C4-2B (cell line): ENCODE data around the gene KRTAP20-3.

Experiments used
- H3K27ac ChIP-seq: fragments of 450-650 bp; 2 replicates; pipeline ENCODE4 v1.5.1; 2017
- ZFX ChIP-seq: fragments of 450-650 bp; IDR thresholded peaks from 2 replicates; pipeline ENCODE4 v1.6.1; 2017
- TF ChIP-seq, protein P1 (sequence below): fragments of 450-650 bp; conservative IDR thresholded peaks from 2 replicates; pipeline ENCODE4 v1.5.1; 2017; ENCODE audit warnings: mild to moderate bottlenecking

KRTAP20-3 gene

DNA sequence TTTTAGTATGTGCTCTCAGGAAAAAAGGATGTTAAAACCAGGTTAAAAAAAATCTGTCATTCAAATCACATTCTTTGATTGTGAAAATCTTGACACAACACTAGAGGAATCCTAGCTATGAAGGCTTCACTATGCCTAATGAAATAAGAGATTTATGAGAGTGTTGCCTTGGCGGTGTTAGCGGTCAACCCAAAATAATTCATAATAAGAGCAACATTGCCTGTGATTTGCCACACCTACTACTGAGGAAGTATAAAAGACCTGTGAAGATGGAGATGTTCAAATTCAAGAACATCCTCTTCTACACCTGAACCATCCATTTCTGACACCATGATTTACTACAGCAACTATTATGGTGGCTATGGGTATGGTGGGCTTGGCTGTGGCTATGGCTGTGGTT is 26.5 kb upstream of the KRTAP20-3 start, which contains the start of gene KRTAP20-1:
Gene KRTAP20-1, plus strand, starts transcription at position 301 of the 400 bp plus-strand sequence. Its CDS starts 30 bp downstream, at position 331.
- TF ChIP-seq, protein P1, sequence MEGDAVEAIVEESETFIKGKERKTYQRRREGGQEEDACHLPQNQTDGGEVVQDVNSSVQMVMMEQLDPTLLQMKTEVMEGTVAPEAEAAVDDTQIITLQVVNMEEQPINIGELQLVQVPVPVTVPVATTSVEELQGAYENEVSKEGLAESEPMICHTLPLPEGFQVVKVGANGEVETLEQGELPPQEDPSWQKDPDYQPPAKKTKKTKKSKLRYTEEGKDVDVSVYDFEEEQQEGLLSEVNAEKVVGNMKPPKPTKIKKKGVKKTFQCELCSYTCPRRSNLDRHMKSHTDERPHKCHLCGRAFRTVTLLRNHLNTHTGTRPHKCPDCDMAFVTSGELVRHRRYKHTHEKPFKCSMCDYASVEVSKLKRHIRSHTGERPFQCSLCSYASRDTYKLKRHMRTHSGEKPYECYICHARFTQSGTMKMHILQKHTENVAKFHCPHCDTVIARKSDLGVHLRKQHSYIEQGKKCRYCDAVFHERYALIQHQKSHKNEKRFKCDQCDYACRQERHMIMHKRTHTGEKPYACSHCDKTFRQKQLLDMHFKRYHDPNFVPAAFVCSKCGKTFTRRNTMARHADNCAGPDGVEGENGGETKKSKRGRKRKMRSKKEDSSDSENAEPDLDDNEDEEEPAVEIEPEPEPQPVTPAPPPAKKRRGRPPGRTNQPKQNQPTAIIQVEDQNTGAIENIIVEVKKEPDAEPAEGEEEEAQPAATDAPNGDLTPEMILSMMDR = no peak
- no peak for TF ChIP-seq ZFX
- no peak within 1 kb of the TSS for H3K27ac ChIP-seq

DNA sequence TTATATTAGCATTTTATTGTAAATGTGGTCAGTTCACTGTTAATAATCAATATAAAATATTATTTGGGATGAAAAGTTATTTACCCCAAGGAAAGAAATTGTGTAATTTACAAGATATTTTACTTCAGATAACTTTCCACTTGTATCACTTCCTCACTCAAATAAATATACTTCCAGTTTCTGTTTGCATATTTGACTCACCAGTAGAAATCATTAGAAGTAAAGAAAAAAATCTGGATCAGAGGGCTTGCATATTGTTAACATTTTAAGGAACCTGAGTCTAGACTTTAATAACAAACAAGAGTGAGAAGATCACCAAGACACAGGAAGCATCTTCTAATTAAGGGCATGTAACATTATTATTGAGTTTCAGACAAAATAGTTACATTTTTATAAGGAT is 22.6 kb upstream of the KRTAP20-3 start:
- TF ChIP-seq, protein P1 = no peak
- TF ChIP-seq ZFX = no peak
- H3K27ac ChIP-seq = no peak overlapping the region

DNA sequence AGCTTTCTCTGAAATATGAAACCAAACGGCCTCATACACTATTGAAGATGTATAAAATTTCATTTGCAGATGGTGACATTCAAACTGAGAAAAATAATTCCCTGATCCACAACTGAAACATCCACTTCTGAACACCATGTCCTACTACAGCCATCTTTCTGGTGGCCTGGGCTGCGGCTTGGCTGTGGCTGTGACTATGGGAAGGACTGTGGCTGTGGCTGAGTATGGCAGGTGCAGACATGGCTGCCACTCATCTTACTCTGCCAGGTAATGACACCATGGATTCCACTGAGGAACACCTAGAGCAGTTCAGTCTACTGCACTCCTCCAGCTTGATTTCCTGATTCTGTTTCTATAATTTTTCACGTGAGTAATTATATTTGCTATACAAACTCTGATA is 22.1 kb upstream of the KRTAP20-3 start, which contains the start of gene KRTAP20-4:
Gene KRTAP20-4, plus strand, starts transcription at position 106 of the 400 bp plus-strand sequence.
- no peak within 1 kb of the TSS for H3K27ac ChIP-seq
- TF ChIP-seq ZFX = no peak
- TF ChIP-seq, protein P1 = no peak

DNA sequence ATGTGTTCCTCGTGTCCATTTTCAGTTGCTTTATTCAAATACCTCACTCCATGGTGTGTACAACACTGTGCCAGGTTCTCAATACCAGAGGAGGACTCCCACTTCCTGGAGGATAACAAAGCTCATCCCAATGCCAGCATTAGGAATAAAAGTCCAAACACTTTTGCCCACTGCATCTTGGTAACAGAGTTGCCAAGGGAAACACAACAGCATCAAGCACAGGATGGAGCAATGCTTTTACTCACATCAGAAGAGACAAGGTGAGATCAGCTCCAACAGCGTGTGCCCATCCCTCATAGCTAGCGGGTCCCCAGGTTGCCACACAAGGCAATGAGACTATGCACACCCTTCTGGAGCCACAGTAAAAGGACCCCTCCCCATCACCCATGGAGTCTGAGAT is 19.3 kb upstream of the KRTAP20-3 start:
- no peak overlapping the region for H3K27ac ChIP-seq
- TF ChIP-seq, protein P1 = no peak
- TF ChIP-seq ZFX = no peak

DNA sequence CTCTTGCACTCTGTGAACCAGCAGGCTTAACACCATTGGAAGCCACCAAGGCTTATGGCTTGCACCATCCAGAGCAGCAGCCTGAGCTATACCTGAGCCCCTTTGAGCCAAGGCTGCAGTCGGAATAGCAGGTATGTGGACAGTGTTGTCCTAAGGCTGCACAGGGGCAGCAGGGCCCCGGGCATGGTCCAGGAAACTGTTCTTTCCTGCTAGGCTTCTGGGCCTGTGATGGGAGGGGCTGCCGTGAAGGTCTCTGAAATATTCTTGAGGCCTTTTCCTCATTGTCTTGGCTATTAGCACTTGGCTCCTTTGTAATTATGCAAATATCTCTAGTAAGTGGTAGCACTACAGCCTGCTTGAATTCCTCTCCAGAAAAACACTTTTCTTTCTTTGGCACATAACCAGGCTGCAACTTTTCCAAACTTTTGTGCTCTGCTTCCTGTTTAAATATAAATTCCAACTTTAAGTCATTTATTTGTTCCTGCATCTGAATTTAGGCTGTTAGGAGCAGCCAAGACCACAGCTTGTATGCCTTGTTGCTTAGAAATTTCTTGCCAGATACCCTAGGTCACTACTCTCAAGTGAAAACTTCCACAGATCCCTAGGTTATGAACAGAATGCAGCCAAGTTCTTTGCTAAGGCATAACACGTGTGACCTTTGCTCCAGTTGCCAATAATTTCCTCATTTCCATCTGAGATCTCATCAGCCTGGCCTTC is 17.1 kb upstream of the KRTAP20-3 start:
- no peak overlapping the region for H3K27ac ChIP-seq
- TF ChIP-seq, protein P1 = no peak
- no peak for TF ChIP-seq ZFX

DNA sequence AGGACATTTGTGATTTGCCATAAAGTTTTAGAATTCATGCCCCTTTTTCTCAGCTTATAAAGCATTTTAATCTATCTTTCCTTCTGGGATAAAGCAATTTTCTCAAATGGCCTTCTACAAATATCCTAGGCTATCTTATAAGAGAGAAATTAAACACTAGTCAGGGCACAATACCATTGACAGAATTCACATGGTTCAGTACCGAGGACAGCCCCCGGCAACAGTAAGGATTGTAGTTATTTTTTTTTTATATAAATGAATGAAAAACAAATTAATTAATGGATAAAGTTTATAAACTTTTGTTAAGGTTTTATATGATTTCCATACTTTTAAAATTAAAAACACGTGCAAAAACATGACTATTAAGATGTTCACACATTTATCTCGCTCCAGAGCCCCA is 14.6 kb upstream of the KRTAP20-3 start:
- TF ChIP-seq, protein P1 = no peak
- no peak for TF ChIP-seq ZFX
- H3K27ac ChIP-seq = no peak overlapping the region

DNA sequence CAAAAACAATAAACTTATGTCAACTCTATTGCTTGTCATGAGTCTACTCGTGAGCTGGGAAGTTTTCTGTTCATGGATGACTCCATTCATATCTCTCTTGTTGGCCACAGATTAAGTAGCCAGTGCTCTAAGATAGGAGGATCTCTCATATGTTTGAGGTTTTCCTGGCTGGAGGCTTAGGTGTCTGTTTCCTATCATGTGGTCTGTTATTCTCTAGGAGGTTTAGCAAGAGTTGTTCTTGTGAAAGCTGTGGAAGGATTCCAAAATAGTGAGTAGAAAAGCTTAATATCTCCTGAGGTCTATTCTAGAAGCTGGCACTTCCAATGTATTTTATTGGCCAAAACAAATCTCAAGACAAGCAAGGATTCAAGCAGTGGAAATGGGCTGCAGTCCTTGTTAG is 13.5 kb upstream of the KRTAP20-3 start:
- TF ChIP-seq, protein P1 = no peak
- no peak for TF ChIP-seq ZFX
- H3K27ac ChIP-seq = no peak overlapping the region
